DMS 273 treated with DMSO at 0.1 percent for 48 hours (cell line): ENCODE data around the gene MYO10.

Experiments used
- DNase-seq: peaks from one replicate; lab custom pipeline; 2025; lab: John Stamatoyannopoulos, UW

MYO10 gene

GRCh38 chr5:16916262-16916878 lies 19.7 kb downstream of the MYO10 start:
- DNase-seq = no peak

GRCh38 chr5:16914584-16914983 lies 21.5 kb downstream of the MYO10 start:
- DNase-seq = no peak

- DNase-seq = no peak
Measured at GRCh38 chr5:16914108-16914435, 22.0 kb downstream of the MYO10 start.

GRCh38 chr5:16913187-16914107 lies 22.6 kb downstream of the MYO10 start:
- DNase-seq = no peak

GRCh38 chr5:16912080-16912479 lies 24.0 kb downstream of the MYO10 start:
- no peak for DNase-seq

GRCh38 chr5:16909464-16909863 lies 26.6 kb downstream of the MYO10 start:
- DNase-seq = no peak

- no peak for DNase-seq
Measured at GRCh38 chr5:16907270-16907669, 28.8 kb downstream of the MYO10 start.

GRCh38 chr5:16906255-16906654 lies 29.8 kb downstream of the MYO10 start:
- DNase-seq = no peak

- no peak for DNase-seq
Measured at GRCh38 chr5:16903480-16904300, 32.4 kb downstream of the MYO10 start.

GRCh38 chr5:16902846-16903245 lies 33.2 kb downstream of the MYO10 start:
- no peak for DNase-seq

GRCh38 chr5:16901021-16901644 lies 35.0 kb downstream of the MYO10 start:
- DNase-seq = no peak

GRCh38 chr5:16899171-16899570 lies 36.9 kb downstream of the MYO10 start:
- no peak for DNase-seq

GRCh38 chr5:16897800-16898199 lies 38.3 kb downstream of the MYO10 start:
- no peak for DNase-seq

GRCh38 chr5:16897284-16897704 lies 38.8 kb downstream of the MYO10 start:
- no peak for DNase-seq

- no peak for DNase-seq
Measured at GRCh38 chr5:16896767-16897166, 39.3 kb downstream of the MYO10 start.

GRCh38 chr5:16894236-16895057 lies 41.6 kb downstream of the MYO10 start:
- peak; percentile 79 for DNase-seq

GRCh38 chr5:16891033-16891432 lies 45.1 kb downstream of the MYO10 start:
- DNase-seq = no peak

GRCh38 chr5:16889972-16890519 lies 46.0 kb downstream of the MYO10 start:
- DNase-seq = peak; percentile 43

GRCh38 chr5:16889203-16889971 lies 46.7 kb downstream of the MYO10 start:
- peak; percentile 33 for DNase-seq

- DNase-seq = no peak
Measured at GRCh38 chr5:16888694-16889124, 47.4 kb downstream of the MYO10 start.
